Peyer's patch (tissue), 4 donors: Measurements from ENCODE around the gene COPA.

Source experiments
- POLR2A ChIP-seq, 2 donors: fragments of 450-650 bp; IDR thresholded peaks; one replicate each; pipeline ENCODE4 v1.5.1; 2017; ENCODE audit warnings: antibody characterized with exemption in 2 of 2, mild to moderate bottlenecking in 2 of 2, moderate library complexity in 2 of 2
- TF ChIP-seq, protein P1 (sequence below), 6 experiments: fragments of 450-650 bp in 4 of 6; fragments of 200-600 bp in 2 of 6; sonication (generic) in 1 of 6; IDR thresholded peaks; one replicate each; pipeline ENCODE4 v1.5.1; 2017 to 2019; ENCODE audit warnings: antibody characterized with exemption in 6 of 6, mild to moderate bottlenecking in 3 of 6, moderate library complexity in 1 of 6

DNA sequence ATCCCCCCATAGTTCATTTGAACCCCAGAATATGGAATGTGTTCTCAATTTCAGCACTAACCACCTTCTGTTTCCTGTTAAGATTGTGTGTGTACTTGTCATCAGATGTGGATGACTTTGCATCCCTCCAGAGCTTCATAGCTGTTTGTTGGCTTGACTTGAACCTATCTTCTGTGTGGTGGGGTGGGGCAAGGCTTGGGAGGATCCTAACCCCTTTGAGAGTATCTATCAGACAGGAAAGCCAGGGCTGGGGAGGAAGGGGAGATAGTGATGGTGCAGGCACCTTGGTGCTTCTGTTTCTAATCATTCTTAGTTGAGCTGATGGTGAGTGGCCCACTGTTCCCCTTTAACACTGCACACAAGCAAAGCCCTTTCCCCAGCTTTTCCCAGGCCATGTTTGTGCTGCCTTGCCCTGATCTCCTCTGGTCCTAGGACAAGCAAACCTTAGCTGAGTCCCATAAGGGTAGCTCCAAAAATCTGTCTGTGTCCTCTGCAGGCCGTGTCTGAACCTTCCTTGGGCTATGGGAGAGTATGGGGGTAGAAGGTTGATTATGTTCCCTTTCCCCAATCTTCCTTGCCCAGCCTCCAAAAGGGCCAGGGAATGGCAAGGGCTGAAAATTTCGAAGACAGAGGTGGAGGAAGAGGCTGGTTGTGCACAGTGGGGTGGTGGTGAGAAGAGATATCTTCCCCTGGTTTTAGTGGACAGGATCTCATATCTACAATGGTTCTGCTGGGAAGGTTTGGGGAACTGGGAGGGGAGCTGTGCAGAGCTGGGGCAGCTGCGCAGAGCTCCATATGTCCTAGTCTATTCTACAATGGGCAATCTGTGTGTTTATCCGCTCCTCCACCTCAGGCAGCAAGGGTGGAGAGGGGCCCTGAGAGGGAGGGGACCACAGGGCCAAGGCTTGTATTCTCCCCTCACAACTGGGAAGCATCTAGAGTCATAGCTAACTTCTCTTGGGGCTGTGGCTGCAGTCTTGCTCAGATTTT, 25.2 kb upstream of the COPA start:
- TF ChIP-seq, protein P1, sequence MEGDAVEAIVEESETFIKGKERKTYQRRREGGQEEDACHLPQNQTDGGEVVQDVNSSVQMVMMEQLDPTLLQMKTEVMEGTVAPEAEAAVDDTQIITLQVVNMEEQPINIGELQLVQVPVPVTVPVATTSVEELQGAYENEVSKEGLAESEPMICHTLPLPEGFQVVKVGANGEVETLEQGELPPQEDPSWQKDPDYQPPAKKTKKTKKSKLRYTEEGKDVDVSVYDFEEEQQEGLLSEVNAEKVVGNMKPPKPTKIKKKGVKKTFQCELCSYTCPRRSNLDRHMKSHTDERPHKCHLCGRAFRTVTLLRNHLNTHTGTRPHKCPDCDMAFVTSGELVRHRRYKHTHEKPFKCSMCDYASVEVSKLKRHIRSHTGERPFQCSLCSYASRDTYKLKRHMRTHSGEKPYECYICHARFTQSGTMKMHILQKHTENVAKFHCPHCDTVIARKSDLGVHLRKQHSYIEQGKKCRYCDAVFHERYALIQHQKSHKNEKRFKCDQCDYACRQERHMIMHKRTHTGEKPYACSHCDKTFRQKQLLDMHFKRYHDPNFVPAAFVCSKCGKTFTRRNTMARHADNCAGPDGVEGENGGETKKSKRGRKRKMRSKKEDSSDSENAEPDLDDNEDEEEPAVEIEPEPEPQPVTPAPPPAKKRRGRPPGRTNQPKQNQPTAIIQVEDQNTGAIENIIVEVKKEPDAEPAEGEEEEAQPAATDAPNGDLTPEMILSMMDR (IDR thresholded peaks at IDR 0.05) = no peak
- no peak for TF ChIP-seq POLR2A (IDR thresholded peaks at IDR 0.05)
